Measurements from ENCODE around the gene NUP35. TPM values are rescaled to one million over a fixed set of nuclear protein-coding genes. Genes with fewer than 3 reads are reported as not detected.

NUP35 gene
- 18.7 and 21.9 TPM in 2 replicates for total RNA-seq

DNA sequence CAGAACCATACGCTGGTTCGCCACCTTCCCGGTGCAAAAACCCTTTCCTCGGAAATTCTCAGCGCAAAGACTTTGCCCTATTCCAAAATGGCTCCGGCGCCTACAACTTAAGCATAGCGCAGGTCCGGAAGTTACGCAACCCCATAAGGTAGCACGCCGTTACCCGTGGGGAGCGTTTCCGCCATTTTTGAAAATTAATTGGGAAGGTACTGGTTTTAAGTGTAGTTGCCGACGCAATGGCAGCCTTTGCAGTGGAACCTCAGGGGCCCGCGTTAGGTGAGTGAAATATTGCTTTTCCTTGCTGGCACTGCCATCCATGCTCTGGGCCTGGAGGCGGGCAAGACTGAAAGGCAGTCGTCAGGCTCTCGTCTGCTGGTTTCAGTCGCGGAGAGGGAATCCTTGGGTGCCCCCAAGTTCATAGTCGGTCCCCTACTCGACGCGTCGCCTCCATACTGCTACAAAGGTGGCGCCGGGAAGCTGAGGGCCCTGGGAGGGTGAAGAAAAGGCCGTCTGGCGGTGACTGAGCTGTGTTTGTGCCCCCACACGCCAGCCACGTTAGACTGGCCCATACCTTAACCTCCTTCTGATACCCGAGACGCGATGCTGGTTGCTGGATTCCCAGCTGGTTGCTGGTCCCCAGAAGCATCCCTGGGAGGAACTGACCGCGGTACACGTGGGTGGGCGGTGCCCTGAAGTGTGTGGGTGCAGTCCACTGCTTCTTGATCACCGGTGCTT, at the start of gene NUP35:
TSS of gene NUP35 (plus strand) at position 222 of the 735 bp plus-strand sequence. CDS start at position 237, 15 bp downstream.

GRCh38 chr2:183078464-183079138, 45.6 kb upstream of the NUP35 start, which contains the start of gene DUSP19:
DUSP19 (plus strand) TSS chr2:183078747; CDS start chr2:183078934, 187 bp downstream.

Other genes starting within 250 kb of the NUP35 start
- 112 and 119 TPM in 2 replicates for gene NCKAP1, start 86.0 kb upstream of the NUP35 start, total RNA-seq
- gene DUSP19, start 45.7 kb upstream of the NUP35 start, total RNA-seq, result 3.1 and 4.5 TPM in 2 replicates